H9 (cell line): Measurements from ENCODE around the gene SPEN. TPM values are rescaled to one million over a fixed set of nuclear protein-coding genes. Genes with fewer than 3 reads are reported as not detected.

ENCODE experiments used
- DNase-seq: peaks from one replicate; pipeline ENCODE4 v3.0.0-alpha.2; 2017
- H2AFZ ChIP-seq: one replicate; pipeline ENCODE4 v1.6.1; 2013; ENCODE audit warnings: mild to moderate bottlenecking, low read length, control low read depth, moderate library complexity
- H2AK5ac ChIP-seq: 2 replicates; pipeline ENCODE4 v1.6.1; 2013; ENCODE audit warnings: low read length, control low read depth, mixed read lengths; ENCODE audit not compliant: insufficient read length
- H2BK120ac ChIP-seq: one replicate; pipeline ENCODE4 v1.6.1; 2013; ENCODE audit warnings: low read depth, mild to moderate bottlenecking, low read length, control low read depth, inconsistent platforms; ENCODE audit not compliant: poor library complexity, severe bottlenecking
- H2BK12ac ChIP-seq: 2 replicates; pipeline ENCODE4 v1.6.1; 2013; ENCODE audit warnings: low read length, control low read depth, mixed read lengths, low read depth; ENCODE audit not compliant: insufficient read length
- H2BK15ac ChIP-seq: 2 replicates; pipeline ENCODE4 v1.6.1; 2013; ENCODE audit warnings: low read depth, low read length, control low read depth
- H2BK20ac ChIP-seq: one replicate; pipeline ENCODE4 v1.6.1; 2013; ENCODE audit warnings: low read depth, mild to moderate bottlenecking, low read length, control low read depth, inconsistent platforms; ENCODE audit not compliant: poor library complexity, severe bottlenecking
- H2BK5ac ChIP-seq: 2 replicates; pipeline ENCODE4 v1.6.1; 2013; ENCODE audit warnings: low read length, control low read depth, mixed read lengths; ENCODE audit not compliant: insufficient read length
- H3K14ac ChIP-seq: 2 replicates; pipeline ENCODE4 v1.6.1; 2013; ENCODE audit warnings: low read length, control low read depth; ENCODE audit not compliant: insufficient read depth
- H3K18ac ChIP-seq: 2 replicates; pipeline ENCODE4 v1.6.1; 2013; ENCODE audit warnings: low read depth, mild to moderate bottlenecking, mixed read lengths, low read length, control low read depth; ENCODE audit not compliant: insufficient read length
- H3K23ac ChIP-seq: 2 replicates; pipeline ENCODE4 v1.6.1; 2013; ENCODE audit warnings: low read length, control low read depth, mixed read lengths, low read depth; ENCODE audit not compliant: insufficient read length
- H3K23me2 ChIP-seq: 2 replicates; pipeline ENCODE4 v1.6.1; 2013; ENCODE audit warnings: low read depth, mild to moderate bottlenecking, mixed read lengths, low read length, control low read depth; ENCODE audit not compliant: insufficient read length, poor library complexity, severe bottlenecking
- H3K27ac ChIP-seq: 2 replicates; pipeline ENCODE4 v1.5.1; 2013; ENCODE audit warnings: low read length, control low read depth, mixed read lengths, low read depth; ENCODE audit not compliant: insufficient read length
- H3K27me3 ChIP-seq: 2 replicates; pipeline ENCODE4 v1.6.1; 2013; ENCODE audit warnings: low read length, control low read depth, inconsistent platforms; ENCODE audit not compliant: insufficient read depth
- H3K4ac ChIP-seq: 2 replicates; pipeline ENCODE4 v1.6.1; 2013; ENCODE audit warnings: low read depth, mild to moderate bottlenecking, control low read depth, inconsistent platforms, low read length, moderate library complexity
- H3K4me1 ChIP-seq: 2 replicates; pipeline ENCODE4 v1.6.1; 2013; ENCODE audit warnings: low read length, control low read depth, inconsistent platforms; ENCODE audit not compliant: insufficient read depth
- H3K4me2 ChIP-seq: 2 replicates; pipeline ENCODE4 v1.6.1; 2013; ENCODE audit warnings: low read length, control low read depth, mixed read lengths; ENCODE audit not compliant: insufficient read length, insufficient read depth
- H3K56ac ChIP-seq: 2 replicates; pipeline ENCODE4 v1.6.1; 2013; ENCODE audit warnings: low read depth, mild to moderate bottlenecking, mixed read lengths, low read length, control low read depth; ENCODE audit not compliant: insufficient read length
- H3K79me1 ChIP-seq: 2 replicates; pipeline ENCODE4 v1.6.1; 2013; ENCODE audit warnings: low read depth, mild to moderate bottlenecking, moderate library complexity, low read length, control low read depth, inconsistent platforms; ENCODE audit not compliant: insufficient read depth, poor library complexity, severe bottlenecking
- H3K79me2 ChIP-seq: 2 replicates; pipeline ENCODE4 v1.6.1; 2013; ENCODE audit warnings: low read length, control low read depth, inconsistent platforms; ENCODE audit not compliant: insufficient read depth
- H3K9ac ChIP-seq: 2 replicates; pipeline ENCODE4 v1.6.1; 2013; ENCODE audit warnings: low read length, control low read depth, mixed read lengths; ENCODE audit not compliant: insufficient read length; ENCODE audit errors: extremely low read depth
- H3K9me3 ChIP-seq: one replicate; pipeline ENCODE4 v1.6.1; 2013; ENCODE audit warnings: low read depth, low read length, inconsistent platforms; ENCODE audit not compliant: control insufficient read depth
- H3T11ph ChIP-seq: one replicate; pipeline ENCODE4 v1.6.1; 2013; ENCODE audit warnings: mild to moderate bottlenecking, low read length, control low read depth, inconsistent platforms
- H4K20me1 ChIP-seq: one replicate; pipeline ENCODE4 v1.6.1; 2013; ENCODE audit not compliant: control insufficient read depth, insufficient read length, insufficient read depth
- H4K5ac ChIP-seq: 2 replicates; pipeline ENCODE4 v1.6.1; 2013; ENCODE audit warnings: low read depth, mild to moderate bottlenecking, mixed read lengths, low read length, control low read depth; ENCODE audit not compliant: insufficient read length
- H4K8ac ChIP-seq: replicated peaks from 2 replicates; pipeline ENCODE4 v1.6.1; 2013; ENCODE audit warnings: low read length, control low read depth, mixed read lengths, low read depth; ENCODE audit not compliant: insufficient read length
- H4K91ac ChIP-seq: 2 replicates; pipeline ENCODE4 v1.6.1; 2013; ENCODE audit warnings: low read depth, mild to moderate bottlenecking, moderate library complexity, mixed read lengths, low read length, control low read depth; ENCODE audit not compliant: insufficient read length
- H3K27ac Mint-ChIP-seq, 3 experiments: 2 replicates in 2 of 3; 3 replicates in 1 of 3; pipeline ENCODE4 v1.8.0; 2020 to 2021; ENCODE audit warnings: mixed read lengths in 3 of 3, mild to moderate bottlenecking in 1 of 3, moderate library complexity in 1 of 3
- H3K27me3 Mint-ChIP-seq: 2 replicates; pipeline ENCODE4 v1.8.0; 2021; ENCODE audit warnings: low read depth, mild to moderate bottlenecking, moderate library complexity, mixed read lengths
- H3K36me3 Mint-ChIP-seq, 3 experiments: 2 replicates in 2 of 3; 3 replicates in 1 of 3; pipeline ENCODE4 v1.8.0; 2020 to 2021; ENCODE audit warnings: low read depth in 3 of 3, mixed read lengths in 3 of 3; ENCODE audit not compliant: insufficient read depth in 1 of 3
- H3K4me1 Mint-ChIP-seq, 2 experiments: 2 replicates each; pipeline ENCODE4 v1.8.0; 2020; ENCODE audit warnings: mixed read lengths in 2 of 2
- H3K4me3 Mint-ChIP-seq, 2 experiments: 2 replicates in 1 of 2; 3 replicates in 1 of 2; pipeline ENCODE4 v1.8.0; 2020 to 2021; ENCODE audit warnings: mild to moderate bottlenecking in 2 of 2, mixed read lengths in 2 of 2, moderate library complexity in 1 of 2
- H3K9me3 Mint-ChIP-seq, 2 experiments: 2 replicates in 1 of 2; 3 replicates in 1 of 2; pipeline ENCODE4 v1.8.0; 2020; ENCODE audit warnings: mild to moderate bottlenecking in 2 of 2, mixed read lengths in 2 of 2, moderate library complexity in 1 of 2
- WGBS: extraction: QIAGEN DNeasy Blood & Tissue Kit; methylation state at CpG from one replicate; pipeline ENCODE4 v1.1.7; 2013; ENCODE audit warnings: missing lambda C conversion rate, low lambda C conversion rate, mixed read lengths; ENCODE audit not compliant: insufficient read length; ENCODE audit errors: extremely low coverage; 5-methylcytosine and 5-hydroxymethylcytosine counted together
- total RNA-seq: library from RNA; stranded (reverse); gene quantifications from 2 replicates; pipeline ENCODE4 v1.2.1, GENCODE V29; 2021
- TF ChIP-seq, protein P1 (sequence below): fragments of 200-600 bp; sonication (generic); conservative IDR thresholded peaks from 3 replicates; pipeline ENCODE4 v1.8.0; 2021; ENCODE audit warnings: antibody characterized with exemption, mild to moderate bottlenecking

The SPEN gene
- total RNA-seq, 1 experiment from 2014 or later: 59.6 TPM

DNA sequence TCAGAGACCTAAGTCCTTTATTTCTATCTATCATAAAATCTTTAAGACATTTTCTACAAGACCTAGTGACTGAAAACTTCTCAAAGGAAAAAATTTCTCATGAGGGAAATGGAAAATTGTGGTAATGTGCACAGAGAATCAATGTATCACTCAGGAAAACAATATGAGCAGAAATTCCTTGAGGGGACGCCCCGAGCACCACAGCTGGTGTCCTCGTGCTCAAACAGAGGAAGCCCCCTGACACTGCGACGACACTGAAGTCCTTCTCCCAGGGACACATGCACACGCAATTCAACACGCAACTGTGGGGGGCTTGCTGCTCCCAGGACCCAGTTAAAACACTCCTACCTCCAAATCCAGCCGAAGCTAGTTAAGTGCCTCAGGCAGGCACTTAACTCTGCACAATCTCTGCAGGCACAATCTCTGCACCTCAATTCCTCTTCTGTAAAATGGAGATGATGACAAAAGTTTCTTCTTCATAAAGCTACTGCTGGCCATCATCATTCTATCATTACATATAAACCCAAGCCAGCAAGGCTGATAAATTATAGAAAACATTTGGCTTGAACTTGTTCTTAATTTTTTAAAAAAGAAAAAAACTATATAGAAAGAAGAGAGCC lies 112.4 kb downstream of the SPEN start:
- Histone ChIP-seq H3K4me1 (peaks cover 3% of the 10 kb centered on the region; the same call in 1 of the 2 replicates), H3K18ac (no peak overlapping the region), H3K9ac (no peak overlapping the region), H3K27me3 (no peaks in the 10 kb centered on the region), H3K27ac (no peak overlapping the region), H3T11ph (no peak overlapping the region), H3K79me2 (no peaks in the 10 kb centered on the region; the same call in 1 of the 2 replicates), H4K8ac (no peak overlapping the region), H3K79me1 (no peaks in the 10 kb centered on the region), H2BK15ac (no peak overlapping the region), H3K4me2 (no peak overlapping the region), H3K56ac (no peak overlapping the region), H2AK5ac (no peak overlapping the region), H2BK20ac (no peak overlapping the region), H3K4ac (no peak overlapping the region), H2BK12ac (no peak overlapping the region), H2BK120ac (no peak overlapping the region), H4K91ac (no peak overlapping the region), H3K23ac (no peak overlapping the region), H4K5ac (no peak overlapping the region), H4K20me1 (no peaks in the 10 kb centered on the region), H3K9me3 (no peaks in the 10 kb centered on the region), H2AFZ (no peak overlapping the region), H3K14ac (no peak overlapping the region), H2BK5ac (no peak overlapping the region), H3K23me2 (no peaks in the 10 kb centered on the region)
- Mint-ChIP-seq H3K36me3 (0 out of 7 replicates have a peak, but pooled peaks cover 0 to 3% (median 0%) of the 10 kb centered on the region in 3 experiments), H3K4me1 (peaks cover 32% of the 10 kb centered on the region in 2 experiments), H3K27ac (no peak overlapping the region), H3K9me3 (no peaks in the 10 kb centered on the region), H3K4me3 (no peak overlapping the region), H3K27me3 (peaks cover 33% of the 10 kb centered on the region)
- WGBS: no CpG with 5 or more reads among the region's 8 CpGs
- DNase-seq: no peak
- TF ChIP-seq, protein P1, sequence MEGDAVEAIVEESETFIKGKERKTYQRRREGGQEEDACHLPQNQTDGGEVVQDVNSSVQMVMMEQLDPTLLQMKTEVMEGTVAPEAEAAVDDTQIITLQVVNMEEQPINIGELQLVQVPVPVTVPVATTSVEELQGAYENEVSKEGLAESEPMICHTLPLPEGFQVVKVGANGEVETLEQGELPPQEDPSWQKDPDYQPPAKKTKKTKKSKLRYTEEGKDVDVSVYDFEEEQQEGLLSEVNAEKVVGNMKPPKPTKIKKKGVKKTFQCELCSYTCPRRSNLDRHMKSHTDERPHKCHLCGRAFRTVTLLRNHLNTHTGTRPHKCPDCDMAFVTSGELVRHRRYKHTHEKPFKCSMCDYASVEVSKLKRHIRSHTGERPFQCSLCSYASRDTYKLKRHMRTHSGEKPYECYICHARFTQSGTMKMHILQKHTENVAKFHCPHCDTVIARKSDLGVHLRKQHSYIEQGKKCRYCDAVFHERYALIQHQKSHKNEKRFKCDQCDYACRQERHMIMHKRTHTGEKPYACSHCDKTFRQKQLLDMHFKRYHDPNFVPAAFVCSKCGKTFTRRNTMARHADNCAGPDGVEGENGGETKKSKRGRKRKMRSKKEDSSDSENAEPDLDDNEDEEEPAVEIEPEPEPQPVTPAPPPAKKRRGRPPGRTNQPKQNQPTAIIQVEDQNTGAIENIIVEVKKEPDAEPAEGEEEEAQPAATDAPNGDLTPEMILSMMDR: no peak
